GM10266 (cell line): Measurements from ENCODE around the gene COL11A1.

Experiments
- DNase-seq: peaks from one replicate; pipeline ENCODE4 v3.0.0; 2012; ENCODE audit errors: extremely low spot score
- TF ChIP-seq, protein P1 (sequence below): IDR thresholded peaks from 2 replicates; pipeline ENCODE4 v1.5.1; 2012; ENCODE audit warnings: mild to moderate bottlenecking, low read depth; ENCODE audit not compliant: control insufficient read depth, insufficient read depth; ENCODE audit errors: missing control alignments

COL11A1 gene

DNA sequence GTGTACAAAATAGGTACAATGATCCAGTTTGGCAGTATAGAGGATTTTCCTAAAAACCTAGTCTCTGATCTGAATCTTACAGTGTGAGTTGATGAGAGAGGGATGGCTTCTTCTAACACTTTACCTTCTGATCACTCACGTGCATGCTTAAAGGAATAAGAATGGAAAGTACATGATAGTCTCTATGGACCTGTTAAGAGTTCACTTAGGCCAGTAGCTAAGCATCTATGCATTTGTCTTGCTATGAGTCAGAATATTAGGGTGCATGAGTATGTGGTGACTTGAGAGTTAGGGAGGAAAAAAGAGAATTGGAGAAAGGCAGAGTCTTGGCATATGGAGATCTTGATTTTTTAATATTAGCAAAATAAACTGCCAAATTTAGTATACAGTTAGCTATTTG lies 206.3 kb downstream of the COL11A1 start:
- no peak for DNase-seq
- TF ChIP-seq, protein P1, sequence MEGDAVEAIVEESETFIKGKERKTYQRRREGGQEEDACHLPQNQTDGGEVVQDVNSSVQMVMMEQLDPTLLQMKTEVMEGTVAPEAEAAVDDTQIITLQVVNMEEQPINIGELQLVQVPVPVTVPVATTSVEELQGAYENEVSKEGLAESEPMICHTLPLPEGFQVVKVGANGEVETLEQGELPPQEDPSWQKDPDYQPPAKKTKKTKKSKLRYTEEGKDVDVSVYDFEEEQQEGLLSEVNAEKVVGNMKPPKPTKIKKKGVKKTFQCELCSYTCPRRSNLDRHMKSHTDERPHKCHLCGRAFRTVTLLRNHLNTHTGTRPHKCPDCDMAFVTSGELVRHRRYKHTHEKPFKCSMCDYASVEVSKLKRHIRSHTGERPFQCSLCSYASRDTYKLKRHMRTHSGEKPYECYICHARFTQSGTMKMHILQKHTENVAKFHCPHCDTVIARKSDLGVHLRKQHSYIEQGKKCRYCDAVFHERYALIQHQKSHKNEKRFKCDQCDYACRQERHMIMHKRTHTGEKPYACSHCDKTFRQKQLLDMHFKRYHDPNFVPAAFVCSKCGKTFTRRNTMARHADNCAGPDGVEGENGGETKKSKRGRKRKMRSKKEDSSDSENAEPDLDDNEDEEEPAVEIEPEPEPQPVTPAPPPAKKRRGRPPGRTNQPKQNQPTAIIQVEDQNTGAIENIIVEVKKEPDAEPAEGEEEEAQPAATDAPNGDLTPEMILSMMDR: no peak

DNA sequence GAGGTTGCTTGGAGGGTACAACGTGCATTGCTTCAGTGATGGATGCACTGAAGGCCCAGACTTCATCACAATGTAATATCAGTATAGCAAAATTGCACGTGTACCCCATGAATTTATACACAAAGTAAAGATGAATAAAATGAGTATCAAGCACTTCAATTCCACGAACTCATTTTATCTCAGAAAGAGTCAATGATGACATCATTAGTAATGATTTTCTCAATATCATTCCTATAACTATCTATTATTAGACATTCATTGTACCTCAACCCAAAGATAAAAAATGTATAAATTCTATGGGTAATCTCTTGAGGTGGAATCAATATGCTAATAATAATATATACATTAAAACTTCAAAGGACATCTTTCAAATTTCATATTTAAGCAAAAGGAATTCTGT lies 208.4 kb downstream of the COL11A1 start:
- no peak for DNase-seq
- TF ChIP-seq, protein P1: no peak

DNA sequence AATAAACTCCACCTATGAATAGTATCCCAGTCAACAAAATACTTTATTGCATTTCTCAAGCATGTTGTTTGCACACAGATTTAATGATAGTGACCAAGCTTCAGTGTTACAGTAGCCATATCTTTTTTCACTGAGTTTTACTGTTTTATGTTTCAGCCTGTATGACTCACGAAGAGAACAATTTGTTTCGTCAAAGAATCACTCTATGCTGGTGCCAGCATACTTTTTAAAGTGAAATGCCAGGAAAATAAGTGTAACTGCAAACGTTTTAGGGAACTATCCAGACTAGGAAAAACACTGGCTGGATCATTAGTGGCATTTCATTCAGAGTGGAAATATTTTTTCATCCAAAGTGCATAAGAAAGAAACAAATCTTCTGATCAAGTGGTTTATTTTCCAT lies 210.8 kb downstream of the COL11A1 start:
- TF ChIP-seq, protein P1: no peak
- DNase-seq: no peak

DNA sequence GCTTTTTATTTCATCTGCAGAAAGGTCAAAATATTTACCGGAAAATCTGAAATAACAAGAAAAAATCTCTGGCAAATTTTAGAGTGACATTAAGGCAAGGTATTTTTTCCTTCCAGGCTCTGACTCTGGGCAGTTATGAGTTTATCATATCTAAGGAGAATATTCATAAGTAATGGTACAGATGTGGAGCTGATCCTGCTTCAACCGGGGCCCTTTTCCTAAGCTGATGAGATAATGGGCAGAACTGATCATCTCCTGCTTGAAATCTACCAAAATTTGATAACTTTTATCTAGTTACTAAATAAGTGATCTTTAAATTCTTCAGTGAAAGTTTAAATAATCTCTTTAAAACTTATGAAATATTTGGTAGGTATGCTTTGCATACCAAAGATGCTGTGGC lies 211.6 kb downstream of the COL11A1 start:
- TF ChIP-seq, protein P1: no peak
- no peak for DNase-seq

DNA sequence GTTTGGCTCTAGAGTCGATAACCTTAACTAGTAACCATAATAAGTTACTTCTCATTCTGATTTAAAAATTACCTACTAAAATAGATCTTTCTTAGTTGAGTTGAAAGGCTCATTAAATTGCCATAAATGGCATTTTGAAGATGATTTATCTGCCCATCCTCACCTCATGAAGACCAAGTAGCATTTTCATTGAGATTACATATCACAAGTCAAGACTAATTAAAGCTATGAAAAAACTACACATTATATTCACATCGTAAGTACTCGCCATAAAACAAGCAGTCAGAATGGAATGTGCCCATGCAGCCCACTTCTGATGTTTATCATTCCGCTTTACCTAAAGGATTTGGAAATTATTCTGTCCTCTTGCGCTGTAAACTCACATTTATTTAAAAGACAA lies 212.0 kb downstream of the COL11A1 start:
- DNase-seq: no peak
- TF ChIP-seq, protein P1: no peak

DNA sequence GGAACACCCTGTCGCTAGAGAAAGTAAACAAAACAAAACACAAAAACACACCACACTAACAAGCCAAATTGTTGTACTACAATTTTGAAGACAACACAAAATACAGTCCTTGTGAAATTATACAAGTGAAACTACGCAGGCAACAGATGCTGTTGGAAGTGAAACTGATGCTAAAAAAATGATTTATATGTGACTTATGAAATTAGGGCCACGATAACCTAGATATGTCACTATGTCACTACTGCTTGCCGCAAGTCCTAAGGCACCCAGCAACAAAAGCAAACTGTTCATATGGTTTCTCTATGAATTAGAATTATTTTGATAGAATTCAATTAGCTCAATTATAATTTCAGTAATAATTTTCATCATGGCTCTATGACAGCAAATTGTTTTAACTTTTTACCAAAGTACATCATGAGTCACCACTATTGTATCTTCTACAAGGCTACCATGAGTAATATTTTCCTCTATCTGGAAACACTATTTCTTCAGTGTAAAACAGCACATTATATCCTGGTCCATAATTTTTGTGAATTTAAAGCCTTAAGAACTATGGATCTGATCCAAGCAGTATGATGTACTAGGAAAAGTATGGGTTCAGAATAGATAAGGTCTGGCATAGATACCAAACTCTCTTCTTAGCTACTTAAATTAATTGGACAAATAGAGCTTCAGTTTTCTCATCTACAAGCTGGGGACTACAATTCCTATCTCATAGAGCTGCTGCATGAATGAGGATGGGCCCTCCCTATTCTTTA lies 216.3 kb downstream of the COL11A1 start:
- TF ChIP-seq, protein P1: no peak
- DNase-seq: no peak

DNA sequence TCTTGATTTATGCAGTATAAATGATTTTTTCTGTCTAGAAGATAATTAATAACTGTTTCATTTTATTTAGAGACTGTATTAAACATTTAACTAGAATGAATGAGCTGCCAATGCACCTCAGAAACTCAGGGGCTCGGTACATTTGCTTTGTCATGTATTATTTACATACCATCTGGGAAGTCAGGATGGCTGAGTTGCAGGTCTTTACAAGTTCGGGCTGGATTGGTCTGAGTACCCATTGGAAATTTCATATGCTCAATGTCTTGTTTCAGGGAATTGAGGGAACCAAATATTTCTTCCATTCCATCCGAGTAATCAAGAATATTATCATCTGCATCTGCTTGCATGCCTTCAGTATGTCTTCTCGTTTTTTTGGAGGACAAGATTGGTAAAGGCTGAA lies 221.7 kb downstream of the COL11A1 start:
- TF ChIP-seq, protein P1: no peak
- no peak for DNase-seq
